Measurements from ENCODE around the gene NOL12. TPM values are rescaled to one million over a fixed set of nuclear protein-coding genes. Genes with fewer than 3 reads are reported as not detected.

Gene NOL12
- total RNA-seq, 1 experiment from 2014 or later, result 30.4 TPM

- no CpG with 5 or more reads among the region's 12 CpGs for WGBS (ENCODE audit: extremely low coverage, insufficient read length, low lambda C conversion rate)
- no peak overlapping the region for H3K27ac ChIP-seq (ENCODE audit: insufficient read length, low read depth, low read length)
Observed at GRCh38 chr22:37674248-37674647, 11.9 kb upstream of the NOL12 start.

More at GRCh38 chr22:37674248-37674647, 11.9 kb upstream of the NOL12 start:
- peaks cover 5 to 25% of the 10 kb centered on the region in 2 experiments for H3K4me1 Mint-ChIP-seq
- Histone ChIP-seq H3K4me1 (ENCODE audit: insufficient read depth, low read length) (no peaks in the 10 kb centered on the region), H3K27me3 (ENCODE audit: insufficient read depth, low read length) (no peaks in the 10 kb centered on the region), H3K79me1 (ENCODE audit: insufficient read depth, low read depth, low read length, poor library complexity, severe bottlenecking) (no peaks in the 10 kb centered on the region), H3K18ac (ENCODE audit: insufficient read length, low read depth, low read length) (no peak overlapping the region), H3K56ac (ENCODE audit: insufficient read length, low read depth, low read length) (no peak overlapping the region), H4K20me1 (ENCODE audit: control insufficient read depth, insufficient read depth, insufficient read length) (no peaks in the 10 kb centered on the region), H2AFZ (ENCODE audit: low read length) (no peak overlapping the region), H3K79me2 (ENCODE audit: insufficient read depth, low read length) (no peaks in the 10 kb centered on the region), H4K91ac (ENCODE audit: insufficient read length, low read depth, low read length) (no peak overlapping the region), H3K4me2 (ENCODE audit: insufficient read depth, insufficient read length, low read length) (no peak overlapping the region), H2AK5ac (ENCODE audit: insufficient read length, low read length) (no peak overlapping the region), H4K5ac (ENCODE audit: insufficient read length, low read depth, low read length) (no peak overlapping the region), H3K14ac (ENCODE audit: insufficient read depth, low read length) (no peak overlapping the region), H3K23me2 (ENCODE audit: insufficient read length, low read depth, low read length, poor library complexity, severe bottlenecking) (peaks cover 3% of the 10 kb centered on the region), H2BK120ac (ENCODE audit: low read depth, low read length, poor library complexity, severe bottlenecking) (no peak overlapping the region), H2BK12ac (ENCODE audit: insufficient read length, low read depth, low read length) (no peak overlapping the region), H2BK5ac (ENCODE audit: insufficient read length, low read length) (no peak overlapping the region), H3K9me3 (ENCODE audit: control insufficient read depth, low read depth, low read length) (no peaks in the 10 kb centered on the region), H4K8ac (replicated peaks; ENCODE audit: insufficient read length, low read depth, low read length) (no peak overlapping the region), H2BK20ac (ENCODE audit: low read depth, low read length, poor library complexity, severe bottlenecking) (no peak overlapping the region), H2BK15ac (ENCODE audit: low read depth, low read length) (no peak overlapping the region), H3K9ac (ENCODE audit: extremely low read depth, insufficient read length, low read length) (no peak overlapping the region), H3K4ac (ENCODE audit: low read depth, low read length) (no peak overlapping the region), H3T11ph (ENCODE audit: low read length) (no peak overlapping the region), H3K23ac (ENCODE audit: insufficient read length, low read depth, low read length) (no peak overlapping the region)
- no peak for DNase-seq
- peaks cover 5% of the 10 kb centered on the region for H3K27me3 Mint-ChIP-seq (ENCODE audit: low read depth)
- H3K4me3 Mint-ChIP-seq, result 0 out of 5 replicates have a peak overlapping the region, but pooled peaks of 1 of the 2 experiments have one; percentile 14
- H3K36me3 Mint-ChIP-seq (ENCODE audit: insufficient read depth in 1 of 3, low read depth in 3 of 3), result peaks cover 0 to 4% (median 0%) of the 10 kb centered on the region in 3 experiments; a peak in 2 of 7 replicates
- H3K9me3 Mint-ChIP-seq, result no peaks in the 10 kb centered on the region
- TF ChIP-seq CTCF (conservative IDR thresholded peaks at IDR 0.05), result no peak
- H3K27ac Mint-ChIP-seq, result no peak overlapping the region

Data from H9 (cell line).